Endothelial cell (in vitro differentiated cells): ENCODE results near the gene MCCD1. TPM values are rescaled to one million over a fixed set of nuclear protein-coding genes. Genes with fewer than 3 reads are reported as not detected.
A peak's percentile ranks its signal among the peaks of the same experiment; 100 is the strongest.

ENCODE experiments used
- DNase-seq: peaks from one replicate; pipeline ENCODE4 v3.0.0; 2021; ENCODE audit warnings: low spot score
- H3K27ac Mint-ChIP-seq: one replicate; pipeline ENCODE4 v1.8.0; 2021; ENCODE audit warnings: mixed read lengths, inconsistent platforms; ENCODE audit not compliant: unreplicated experiment
- H3K27me3 Mint-ChIP-seq: one replicate; pipeline ENCODE4 v1.8.0; 2021; ENCODE audit warnings: mild to moderate bottlenecking, moderate library complexity, mixed read lengths, inconsistent platforms; ENCODE audit not compliant: unreplicated experiment
- H3K36me3 Mint-ChIP-seq: one replicate; pipeline ENCODE4 v1.8.0; 2021; ENCODE audit warnings: mild to moderate bottlenecking, low read depth, mixed read lengths, inconsistent platforms; ENCODE audit not compliant: unreplicated experiment
- H3K4me1 Mint-ChIP-seq: one replicate; pipeline ENCODE4 v1.8.0; 2021; ENCODE audit warnings: mild to moderate bottlenecking, mixed read lengths, inconsistent platforms; ENCODE audit not compliant: unreplicated experiment
- H3K4me3 Mint-ChIP-seq: one replicate; pipeline ENCODE4 v1.8.0; 2021; ENCODE audit warnings: mild to moderate bottlenecking, mixed read lengths, inconsistent platforms; ENCODE audit not compliant: unreplicated experiment
- H3K9me3 Mint-ChIP-seq: one replicate; pipeline ENCODE4 v1.8.0; 2021; ENCODE audit warnings: mixed read lengths, inconsistent platforms; ENCODE audit not compliant: unreplicated experiment
- CTCF ChIP-seq: fragments of 200-600 bp; sonication (generic); IDR thresholded peaks from one replicate; pipeline ENCODE4 v1.5.0; 2021; ENCODE audit warnings: antibody characterized with exemption; ENCODE audit not compliant: unreplicated experiment
- total RNA-seq: library from RNA; stranded (reverse); fragmentation: NEBNext Ultra II Directional; extraction: Animal tissue kit (Norgen Biotek cat#: 25700); gene quantifications from one replicate; pipeline ENCODE4 v1.2.1, GENCODE V29; 2021; ENCODE audit not compliant: unreplicated experiment

MCCD1 gene
- total RNA-seq, 1 donor from 2014 or later, result not detected

- peaks cover 2% of the 10 kb centered on the region for H3K27me3 Mint-ChIP-seq
- no peak for DNase-seq
- no peak overlapping the region for H3K4me3 Mint-ChIP-seq
- H3K36me3 Mint-ChIP-seq, result peaks cover 17% of the 10 kb centered on the region
- H3K4me1 Mint-ChIP-seq, result peaks cover 24% of the 10 kb centered on the region
- no peak for TF ChIP-seq CTCF
- no peaks in the 10 kb centered on the region for H3K9me3 Mint-ChIP-seq
- H3K27ac Mint-ChIP-seq, result no peak overlapping the region
Measured at GRCh38 chr6:31556307-31556706, 27.5 kb downstream of the MCCD1 start.

GRCh38 chr6:31557443-31558317, 28.9 kb downstream of the MCCD1 start:
- H3K4me3 Mint-ChIP-seq, result no peak overlapping the region
- TF ChIP-seq CTCF, result no peak
- peaks cover 20% of the 10 kb centered on the region for H3K36me3 Mint-ChIP-seq
- no peaks in the 10 kb centered on the region for H3K9me3 Mint-ChIP-seq
- H3K4me1 Mint-ChIP-seq, result peaks cover 31% of the 10 kb centered on the region
- H3K27ac Mint-ChIP-seq, result no peak overlapping the region
- DNase-seq, result no peak
- H3K27me3 Mint-ChIP-seq, result peaks cover 5% of the 10 kb centered on the region

- H3K9me3 Mint-ChIP-seq, result no peaks in the 10 kb centered on the region
- peaks cover 5% of the 10 kb centered on the region for H3K27me3 Mint-ChIP-seq
- peaks cover 31% of the 10 kb centered on the region for H3K4me1 Mint-ChIP-seq
- no peak for DNase-seq
- TF ChIP-seq CTCF, result no peak
- H3K36me3 Mint-ChIP-seq, result peaks cover 20% of the 10 kb centered on the region
- peak overlapping the region; percentile 57 for H3K27ac Mint-ChIP-seq
- no peak overlapping the region for H3K4me3 Mint-ChIP-seq
Measured at GRCh38 chr6:31558318-31558625, 29.5 kb downstream of the MCCD1 start.

GRCh38 chr6:31558631-31559500, 30.1 kb downstream of the MCCD1 start:
- no peak for DNase-seq
- H3K27ac Mint-ChIP-seq, result peak overlapping the region; percentile 92

More at GRCh38 chr6:31558631-31559500, 30.1 kb downstream of the MCCD1 start:
- Mint-ChIP-seq H3K4me1 (peaks cover 31% of the 10 kb centered on the region), H3K4me3 (peak overlapping the region; percentile 40), H3K27me3 (peaks cover 6% of the 10 kb centered on the region), H3K9me3 (no peaks in the 10 kb centered on the region), H3K36me3 (peaks cover 20% of the 10 kb centered on the region)
- no peak for TF ChIP-seq CTCF
